K562 (cell line): Measurements from ENCODE around the gene ERC2.

Source experiments
- BRCA1 ChIP-seq, 2 experiments: fragments of 450-650 bp in 1 of 2; sonication (generic) in 1 of 2; formaldehyde crosslinking in 1 of 2; IDR thresholded peaks; 2 replicates each; pipeline versions ENCODE4 v1.5.0 to v1.6.1; 2017 to 2020; ENCODE audit warnings: mild to moderate bottlenecking in 1 of 2, missing genetic modification reagents in 1 of 2
- MXI1 ChIP-seq: IDR thresholded peaks from 2 replicates; pipeline ENCODE4 v1.6.1; 2011; ENCODE audit warnings: low read depth, mild to moderate bottlenecking, improper control_type of control experiment, low read length
- NRF1 ChIP-seq, 2 experiments: fragments of 450-650 bp; IDR thresholded peaks in 1 of 2; conservative IDR thresholded peaks in 1 of 2; 2 replicates each; pipeline ENCODE4 v1.6.1; 2014; ENCODE audit warnings: mild to moderate bottlenecking in 2 of 2
- RAD21 ChIP-seq, 2 experiments: fragments of 250-450 bp in 1 of 2; fragments of 450-650 bp in 1 of 2; sonication (Bioruptor Pico) in 1 of 2; formaldehyde crosslinking in 1 of 2; IDR thresholded peaks in 1 of 2; conservative IDR thresholded peaks in 1 of 2; 2 replicates each; pipeline versions ENCODE4 v1.4.0 to v1.8.0; 2020 to 2022; ENCODE audit warnings: mild to moderate bottlenecking in 2 of 2, moderate library complexity in 1 of 2
- SMC3 ChIP-seq: conservative IDR thresholded peaks from 2 replicates; pipeline ENCODE4 v1.6.1; 2011; ENCODE audit warnings: low read depth, low read length, improper control_type of control experiment; ENCODE audit not compliant: insufficient read depth
- XRCC3 ChIP-seq: fragments of 450-650 bp; IDR thresholded peaks from 2 replicates; pipeline ENCODE4 v1.6.1; 2017; ENCODE audit warnings: mild to moderate bottlenecking, moderate library complexity
- ZNF23 ChIP-seq: fragments of 250-450 bp; sonication (Bioruptor Pico); IDR thresholded peaks from 2 replicates; pipeline ENCODE4 v1.4.0; 2020; ENCODE audit warnings: mild to moderate bottlenecking
- ZNF75A ChIP-seq: fragments of 450-650 bp; formaldehyde crosslinking; IDR thresholded peaks from 2 replicates; pipeline ENCODE4 v1.4.0; 2020; ENCODE audit warnings: mild to moderate bottlenecking
- TF ChIP-seq, protein P1 (sequence below), 2 experiments: fragments of 450-650 bp in 1 of 2; sonication (generic) in 1 of 2; formaldehyde crosslinking in 1 of 2; IDR thresholded peaks in 1 of 2; conservative IDR thresholded peaks in 1 of 2; 2 replicates each; pipeline versions ENCODE4 v1.6.1 to v1.8.1; 2016 to 2023; ENCODE audit warnings: mild to moderate bottlenecking in 2 of 2, moderate library complexity in 2 of 2, inconsistent platforms in 1 of 2, missing genetic modification reagents in 1 of 2

DNA sequence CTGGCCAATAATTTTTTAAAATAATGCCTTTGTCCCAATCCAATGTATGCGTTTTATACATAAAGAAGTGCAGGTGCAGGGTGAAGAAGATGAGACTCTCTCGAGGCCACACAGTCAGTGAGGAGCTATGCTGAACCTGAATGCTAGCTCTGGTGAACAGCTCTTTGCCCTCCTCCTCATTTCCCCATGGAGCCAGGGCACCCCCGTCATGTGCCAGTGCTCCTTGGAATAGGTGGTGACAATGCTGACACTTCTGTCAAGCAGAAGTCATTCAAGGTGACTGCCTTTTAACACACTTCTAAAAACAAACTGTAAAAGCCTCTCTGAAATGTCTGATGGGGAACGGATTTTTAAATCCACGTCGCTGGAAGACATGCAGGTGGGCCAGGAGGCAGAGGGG is 818.7 kb downstream of the ERC2 start:
- no peak for TF ChIP-seq ZNF75A (CRISPR knock-in tag)
- no peak for TF ChIP-seq ZNF23 (CRISPR knock-in tag)
- TF ChIP-seq BRCA1 (IDR thresholded peaks at IDR 0.05), result no peak
- TF ChIP-seq BRCA1 (CRISPR knock-in tag; IDR thresholded peaks at IDR 0.05), result no peak
- TF ChIP-seq XRCC3, result no peak
- TF ChIP-seq SMC3, result no peak
- TF ChIP-seq MXI1, result no peak
- TF ChIP-seq NRF1 (conservative IDR thresholded peaks at IDR 0.05 in 1 of 2, IDR thresholded peaks at IDR 0.05 in 1 of 2), result no peak
- TF ChIP-seq RAD21 (CRISPR knock-in tag; conservative IDR thresholded peaks at IDR 0.05 in 1 of 2, IDR thresholded peaks at IDR 0.05 in 1 of 2), result no peak
- TF ChIP-seq, protein P1, sequence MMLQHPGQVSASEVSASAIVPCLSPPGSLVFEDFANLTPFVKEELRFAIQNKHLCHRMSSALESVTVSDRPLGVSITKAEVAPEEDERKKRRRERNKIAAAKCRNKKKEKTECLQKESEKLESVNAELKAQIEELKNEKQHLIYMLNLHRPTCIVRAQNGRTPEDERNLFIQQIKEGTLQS (IDR thresholded peaks at IDR 0.05), result no peak
- TF ChIP-seq, protein P1 (CRISPR knock-in tag; conservative IDR thresholded peaks at IDR 0.05), result no peak
